ENCODE results near the gene RPL29.

Gene RPL29

GRCh38 chr3:51970606-51971300 lies 24.9 kb downstream of the RPL29 start:
- TF ChIP-seq CTCF (IDR thresholded peaks at IDR 0.05; ENCODE audit: extremely low read depth, insufficient read depth, missing control alignments), result no peak
- no peak for DNase-seq (ENCODE audit: low spot score)
- in situ Hi-C loops (cut with MboI; ENCODE audit: low pct_unique_long_range_greater_than_20kb, low sequenced_read_pairs, unreplicated experiment), result no loop called here

GRCh38 chr3:51969841-51970240 lies 25.9 kb downstream of the RPL29 start:
- no peak for TF ChIP-seq CTCF (IDR thresholded peaks at IDR 0.05; ENCODE audit: extremely low read depth, insufficient read depth, missing control alignments)
- DNase-seq (ENCODE audit: low spot score), result no peak
- in situ Hi-C loops (cut with MboI; ENCODE audit: low pct_unique_long_range_greater_than_20kb, low sequenced_read_pairs, unreplicated experiment), result no loop called here

- no peak for DNase-seq (ENCODE audit: low spot score)
- TF ChIP-seq CTCF (IDR thresholded peaks at IDR 0.05; ENCODE audit: extremely low read depth, insufficient read depth, missing control alignments), result no peak
- in situ Hi-C loops (cut with MboI; ENCODE audit: low pct_unique_long_range_greater_than_20kb, low sequenced_read_pairs, unreplicated experiment), result no loop called here
Observed at GRCh38 chr3:51968883-51969678, 26.6 kb downstream of the RPL29 start.

- in situ Hi-C loops (cut with MboI; ENCODE audit: low pct_unique_long_range_greater_than_20kb, low sequenced_read_pairs, unreplicated experiment), result no loop called here
- no peak for TF ChIP-seq CTCF (IDR thresholded peaks at IDR 0.05; ENCODE audit: extremely low read depth, insufficient read depth, missing control alignments)
- DNase-seq (ENCODE audit: low spot score), result no peak
Observed at GRCh38 chr3:51968170-51968775, 27.4 kb downstream of the RPL29 start.

- TF ChIP-seq CTCF (IDR thresholded peaks at IDR 0.05; ENCODE audit: extremely low read depth, insufficient read depth, missing control alignments), result no peak
- DNase-seq (ENCODE audit: low spot score), result peak; percentile 72
- in situ Hi-C loops (cut with MboI; ENCODE audit: low pct_unique_long_range_greater_than_20kb, low sequenced_read_pairs, unreplicated experiment), result no loop called here
Observed at GRCh38 chr3:51967384-51968169, 28.1 kb downstream of the RPL29 start, which contains the start of gene PCBP4. Gene PCBP4 (minus strand): TSS chr3:51967454. CDS start chr3:51961240, 6,214 bp downstream.

- no peak for TF ChIP-seq CTCF (IDR thresholded peaks at IDR 0.05; ENCODE audit: extremely low read depth, insufficient read depth, missing control alignments)
- in situ Hi-C loops (cut with MboI; ENCODE audit: low pct_unique_long_range_greater_than_20kb, low sequenced_read_pairs, unreplicated experiment), result no loop called here
- DNase-seq (ENCODE audit: low spot score), result no peak
Observed at GRCh38 chr3:51966922-51967383, 28.7 kb downstream of the RPL29 start.

Measured in GM13977 (cell line).